HG03575 (cell line): Measurements from ENCODE around the gene PPARA.
"Not testable (repeated sequence)": the region's sequence is repeated elsewhere in the genome, so short reads cannot be mapped to it uniquely, and the experiment has no call there.

Source experiments
- ATAC-seq: cut with Tn5 transposase; IDR thresholded peaks from one replicate; pipeline ENCODE4 v1.9.1; 2021; ENCODE audit not compliant: unreplicated experiment, insufficient number of reproducible peaks, low FRiP score; ENCODE audit errors: extremely low read depth

The PPARA gene

DNA sequence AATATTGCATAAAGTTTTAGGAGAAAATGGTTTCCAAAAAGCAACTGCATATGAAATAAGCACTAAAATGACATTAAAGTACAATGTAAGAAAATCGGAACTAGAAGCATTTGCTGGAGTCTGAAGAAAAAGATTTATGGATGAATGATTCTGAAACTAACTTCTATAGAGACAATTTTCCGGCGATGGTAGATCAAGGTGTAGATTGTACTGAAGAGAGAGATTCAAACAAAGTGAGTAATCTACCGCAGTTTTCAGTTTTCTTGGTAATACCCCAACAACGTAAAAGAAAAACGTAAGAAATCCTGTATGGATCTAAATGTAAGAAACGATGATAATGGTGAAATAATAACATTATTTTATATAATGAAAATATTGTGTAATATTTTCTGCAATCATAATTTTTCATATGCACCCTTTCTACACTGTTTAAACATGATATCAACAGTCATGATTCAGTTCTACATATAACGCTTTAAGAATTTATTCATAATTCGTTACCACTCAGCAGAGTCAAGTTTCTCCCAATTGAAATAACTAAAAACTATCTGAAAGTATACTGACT lies 101.6 kb downstream of the PPARA start:
- ATAC-seq, result no peak

DNA sequence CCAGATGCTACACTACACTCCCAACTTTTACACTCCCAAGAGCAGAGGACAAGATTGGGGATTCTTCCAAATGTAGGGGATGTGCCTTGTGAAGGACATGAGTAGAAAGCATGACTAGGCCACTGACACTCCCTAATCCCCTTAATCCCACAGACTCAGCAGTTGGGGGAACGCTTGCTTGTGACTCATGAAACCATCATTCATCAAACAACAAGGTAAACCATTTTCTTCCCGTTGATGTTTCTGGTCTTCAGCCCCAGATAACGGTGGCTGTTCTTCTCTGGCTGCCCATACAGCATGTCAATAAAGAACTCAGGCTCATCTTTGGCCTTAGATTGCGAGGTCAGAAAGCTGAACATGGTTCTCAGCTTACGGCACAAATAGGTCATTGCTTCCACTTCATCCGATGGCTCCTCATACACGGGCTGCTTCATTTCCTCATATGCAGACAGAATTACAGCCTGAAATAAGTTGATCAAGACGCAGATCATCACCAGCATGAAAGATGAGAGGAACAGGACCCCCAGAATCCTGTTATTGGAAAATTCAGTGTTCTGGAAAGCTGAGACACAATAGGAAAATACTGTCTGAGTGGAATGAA lies 106.1 kb downstream of the PPARA start:
- no peak for ATAC-seq

DNA sequence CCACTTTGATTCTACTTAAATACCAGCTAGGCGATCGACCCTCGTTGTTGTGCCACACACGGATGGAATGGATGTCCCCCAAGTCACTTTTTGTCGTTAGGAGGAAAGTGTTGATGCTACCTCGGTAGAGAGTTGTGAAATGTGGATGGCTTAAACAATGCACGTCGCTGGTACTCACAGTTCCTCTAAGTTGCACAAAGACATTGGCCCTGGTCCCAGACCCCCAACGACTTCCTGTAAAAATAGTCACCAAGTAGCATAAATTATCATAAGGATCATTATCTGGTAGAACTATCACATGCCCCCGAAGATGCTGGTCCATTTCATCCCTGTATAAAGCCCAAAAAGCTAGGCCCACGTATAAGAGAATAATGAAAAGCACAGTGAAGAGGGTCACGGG lies 109.0 kb downstream of the PPARA start:
- no peak for ATAC-seq

DNA sequence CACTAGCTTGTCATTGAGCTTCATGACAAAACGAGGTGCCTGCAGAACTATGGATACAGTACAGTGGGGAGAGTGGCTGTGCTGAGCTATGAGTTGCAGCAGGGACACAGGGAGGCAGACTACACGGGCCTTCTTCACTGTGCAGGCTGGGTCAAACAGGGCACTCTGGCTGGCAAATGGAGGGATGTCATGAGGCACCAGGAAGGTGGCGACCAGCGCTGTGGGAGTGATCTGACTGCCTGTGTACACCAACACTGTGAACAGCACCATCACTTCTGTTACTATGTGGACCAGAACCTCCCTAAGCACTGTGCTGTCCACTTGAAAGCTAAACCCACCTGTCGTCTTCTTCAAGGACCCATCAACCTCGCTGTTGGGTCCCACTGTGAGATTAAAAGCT lies 109.7 kb downstream of the PPARA start:
- ATAC-seq, result no peak

DNA sequence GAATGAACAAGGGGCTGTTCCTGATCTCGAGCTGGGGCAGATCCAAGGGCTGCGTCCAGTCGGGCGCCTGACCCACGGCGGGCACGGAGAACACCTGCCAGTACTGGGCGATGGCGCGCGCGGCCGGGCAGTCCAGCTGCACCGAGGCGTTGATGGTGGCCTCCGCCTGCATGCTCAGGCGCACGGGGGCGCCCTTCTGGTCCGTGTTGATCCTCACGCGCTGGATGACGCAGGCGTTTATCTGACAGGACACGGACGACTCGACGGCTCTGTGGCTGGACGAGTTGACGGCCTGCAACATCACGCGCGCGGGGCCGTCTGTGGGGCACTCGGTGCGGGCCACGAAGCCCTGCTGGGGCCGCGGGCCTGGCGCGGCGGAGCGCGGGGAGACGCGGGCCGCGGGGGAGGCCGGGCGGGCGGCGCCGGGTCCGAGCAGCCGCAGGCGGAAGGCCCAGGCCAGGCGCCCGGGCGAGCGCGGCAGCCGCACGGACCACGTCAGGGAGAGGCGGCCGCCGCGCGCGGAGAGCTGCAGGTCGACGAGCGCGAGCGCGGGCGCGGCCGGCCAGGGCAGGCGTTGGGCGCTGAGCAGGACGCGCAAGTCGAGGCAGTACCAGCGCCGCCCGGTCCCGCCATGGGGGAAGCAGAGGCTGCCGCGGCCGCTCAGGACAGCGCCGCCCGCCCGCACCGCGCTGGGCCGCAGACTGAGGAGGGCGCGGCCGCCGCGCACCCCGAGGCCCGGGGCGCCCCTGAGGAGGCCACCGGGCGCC lies 112.3 kb downstream of the PPARA start:
- no peak for ATAC-seq

DNA sequence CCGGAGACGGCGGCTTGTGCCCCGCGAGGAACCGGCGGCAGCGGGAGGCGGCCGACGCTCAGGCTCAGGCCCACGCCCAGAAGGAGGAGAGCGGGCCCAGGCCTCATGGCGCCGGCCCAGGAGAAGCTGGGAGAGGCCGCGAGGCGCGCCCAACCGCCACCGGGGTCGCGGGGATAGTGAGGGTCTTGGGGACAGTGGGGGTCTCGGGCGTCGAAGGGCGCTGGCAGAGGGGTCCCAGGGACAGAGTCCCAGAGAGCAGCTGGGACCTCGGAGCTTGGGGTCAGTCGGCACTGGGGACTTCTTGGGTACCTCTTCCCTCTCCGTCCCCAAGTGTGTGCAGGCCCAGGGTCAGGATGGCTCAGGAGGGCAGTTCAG lies 112.9 kb downstream of the PPARA start, which contains the start of gene PKDREJ:
Gene PKDREJ, minus strand, starts transcription at position 128 of the 375 bp plus-strand sequence. Its CDS starts 21 bp downstream, at position 107.
- no peak for ATAC-seq

DNA sequence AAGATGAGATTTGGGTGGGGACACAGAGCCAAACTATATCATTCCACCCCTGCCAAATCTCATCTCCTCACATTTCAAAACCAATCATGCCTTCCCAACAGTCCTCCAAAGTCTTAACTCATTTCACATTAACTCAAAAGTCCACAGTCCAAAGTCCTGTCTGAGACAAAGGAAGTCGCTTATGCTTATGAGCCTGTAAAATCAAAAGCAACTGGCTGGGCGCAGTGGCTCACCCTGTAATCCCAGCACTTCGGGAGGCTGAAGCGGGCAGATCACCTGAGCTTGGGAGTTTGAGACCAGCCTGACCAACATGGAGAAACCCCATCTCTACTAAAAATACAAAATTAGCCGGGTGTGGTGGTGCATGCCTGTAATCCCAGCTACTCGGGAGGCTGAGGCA lies 114.2 kb downstream of the PPARA start:
- ATAC-seq, result not testable (repeated sequence)

DNA sequence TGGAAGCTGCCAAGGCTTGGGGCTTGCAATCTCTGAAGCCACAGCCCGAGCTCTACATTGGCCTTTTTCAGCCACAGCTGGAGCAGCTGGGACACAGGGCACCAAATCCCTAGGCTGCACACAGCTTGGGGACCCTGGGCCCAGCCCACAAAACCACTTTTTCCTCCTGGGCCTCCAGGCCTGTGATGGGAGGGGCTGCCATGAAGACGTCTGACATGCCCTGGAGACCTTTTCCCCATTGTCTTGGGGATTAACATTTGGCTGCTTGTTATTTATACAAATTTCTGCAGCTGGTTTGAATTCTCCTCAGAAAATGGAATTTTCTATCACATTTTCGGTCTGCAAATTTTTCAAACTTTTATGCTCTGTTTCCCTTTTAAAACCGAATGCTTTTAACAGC lies 115.3 kb downstream of the PPARA start:
- ATAC-seq, result not testable (repeated sequence)

DNA sequence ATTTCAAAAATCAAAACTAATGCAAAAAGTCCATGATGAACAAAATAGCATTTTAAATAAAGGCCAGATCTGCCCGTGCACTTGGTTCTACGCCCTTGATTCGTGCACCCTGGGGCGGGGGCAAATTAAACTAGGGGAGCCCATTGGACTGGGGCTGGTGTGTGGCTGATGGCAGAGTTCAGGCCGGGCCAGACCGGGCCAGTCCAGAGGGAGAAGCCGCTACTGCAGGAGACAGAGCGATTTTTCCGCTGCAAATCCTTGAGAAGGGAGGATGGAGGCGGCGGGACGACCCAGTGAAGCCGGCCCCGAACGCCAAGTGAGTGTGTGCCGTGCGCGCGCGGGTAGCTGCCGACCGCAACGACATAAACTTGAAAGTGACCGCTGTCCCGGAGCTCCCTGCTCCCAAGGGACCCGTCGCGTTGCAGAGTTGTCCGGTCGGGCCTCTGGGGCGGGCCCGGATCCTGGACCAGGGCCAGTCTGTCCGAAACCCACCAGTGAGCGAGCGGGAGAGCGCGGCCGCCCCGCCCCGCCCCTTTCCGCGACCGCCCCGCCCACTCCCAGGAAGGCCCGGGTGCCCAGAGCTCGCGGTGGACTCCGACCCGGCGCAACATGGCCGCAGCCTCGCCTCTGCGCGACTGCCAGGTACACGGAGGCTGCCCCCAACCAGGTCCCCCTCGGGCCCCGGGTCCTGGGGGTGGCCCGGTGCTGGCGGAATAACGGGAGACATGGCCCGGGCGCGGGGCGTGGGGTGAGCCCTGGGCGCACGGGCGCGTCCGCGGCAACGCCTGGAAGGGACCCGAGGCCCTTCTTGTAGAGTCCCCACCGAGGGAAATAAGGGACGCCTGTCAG lies 117.3 kb downstream of the PPARA start, which contains the start of gene TTC38:
Gene TTC38, plus strand, starts transcription at position 578 of the 849 bp plus-strand sequence. Its CDS starts 32 bp downstream, at position 610.
- no peak for ATAC-seq

DNA sequence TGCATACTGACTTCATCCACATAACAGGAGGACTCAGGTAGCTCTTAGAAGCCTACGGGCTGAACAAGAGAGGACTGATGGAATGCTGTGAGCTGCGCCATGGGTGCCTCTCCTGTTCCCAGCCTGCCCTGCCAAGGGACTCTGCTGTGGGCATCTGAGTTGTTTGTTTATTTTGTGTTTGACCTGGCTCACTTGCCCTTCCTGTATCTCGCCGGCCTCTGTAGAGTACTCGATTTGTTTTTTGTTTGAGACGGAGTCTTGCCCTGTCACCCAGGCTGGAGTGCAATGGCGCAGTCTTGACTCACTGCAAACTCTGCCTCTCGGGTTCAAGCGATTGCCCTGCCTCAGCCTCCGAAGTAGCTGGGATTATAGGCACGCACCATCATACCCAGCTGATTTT lies 119.2 kb downstream of the PPARA start:
- no peak for ATAC-seq

DNA sequence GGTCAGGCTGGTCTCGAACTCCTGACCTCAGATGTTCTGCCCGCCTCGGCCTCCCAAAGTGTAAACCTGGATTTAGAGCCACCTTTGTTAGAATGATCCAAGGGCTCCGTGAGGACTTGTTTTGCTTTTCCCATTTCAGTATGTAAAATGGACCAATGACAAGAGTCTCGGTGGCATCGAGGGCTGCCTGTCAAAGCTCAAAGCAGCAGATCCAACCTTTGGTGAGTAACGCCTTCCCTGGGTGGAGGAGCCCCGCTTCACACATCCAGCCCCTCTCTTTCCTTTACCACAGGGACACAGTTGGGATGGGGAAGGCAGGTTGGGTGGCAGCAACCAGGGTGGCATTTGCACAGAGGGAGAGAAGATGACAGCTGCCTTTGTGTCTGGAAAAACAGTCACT lies 121.9 kb downstream of the PPARA start:
- no peak for ATAC-seq

DNA sequence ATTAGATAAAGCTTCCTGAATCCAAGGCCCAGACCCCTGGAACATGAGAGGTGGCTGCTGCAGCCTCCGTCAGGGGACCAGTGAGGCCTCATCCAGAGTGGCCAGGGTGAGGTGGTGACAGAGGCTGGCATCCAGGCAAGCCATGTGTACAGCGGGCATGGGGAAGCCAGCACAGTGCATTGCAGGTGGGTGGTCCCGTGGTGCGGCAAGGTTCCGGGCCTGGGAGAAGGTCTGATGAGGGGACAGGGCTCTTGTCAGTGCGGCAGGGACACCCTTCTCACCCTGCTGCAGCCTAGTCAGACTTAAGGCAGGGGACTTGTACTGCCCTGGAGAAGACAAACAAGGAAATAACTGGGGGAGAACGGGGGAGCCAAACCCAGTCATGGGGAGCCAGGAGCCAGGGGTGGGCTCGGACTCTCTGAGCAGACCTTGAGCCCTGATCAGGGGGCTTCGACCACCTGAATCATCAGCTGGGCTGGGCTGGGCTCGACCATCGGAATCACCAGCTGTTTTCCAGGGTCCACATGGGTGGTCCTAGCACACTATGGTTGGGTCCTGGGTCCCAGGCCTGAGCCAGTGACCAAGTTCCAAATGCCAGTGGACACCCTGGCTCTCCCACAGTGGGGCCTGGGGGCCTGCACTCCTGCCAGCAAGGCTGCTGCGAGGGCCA lies 122.6 kb downstream of the PPARA start:
- ATAC-seq, result no peak

DNA sequence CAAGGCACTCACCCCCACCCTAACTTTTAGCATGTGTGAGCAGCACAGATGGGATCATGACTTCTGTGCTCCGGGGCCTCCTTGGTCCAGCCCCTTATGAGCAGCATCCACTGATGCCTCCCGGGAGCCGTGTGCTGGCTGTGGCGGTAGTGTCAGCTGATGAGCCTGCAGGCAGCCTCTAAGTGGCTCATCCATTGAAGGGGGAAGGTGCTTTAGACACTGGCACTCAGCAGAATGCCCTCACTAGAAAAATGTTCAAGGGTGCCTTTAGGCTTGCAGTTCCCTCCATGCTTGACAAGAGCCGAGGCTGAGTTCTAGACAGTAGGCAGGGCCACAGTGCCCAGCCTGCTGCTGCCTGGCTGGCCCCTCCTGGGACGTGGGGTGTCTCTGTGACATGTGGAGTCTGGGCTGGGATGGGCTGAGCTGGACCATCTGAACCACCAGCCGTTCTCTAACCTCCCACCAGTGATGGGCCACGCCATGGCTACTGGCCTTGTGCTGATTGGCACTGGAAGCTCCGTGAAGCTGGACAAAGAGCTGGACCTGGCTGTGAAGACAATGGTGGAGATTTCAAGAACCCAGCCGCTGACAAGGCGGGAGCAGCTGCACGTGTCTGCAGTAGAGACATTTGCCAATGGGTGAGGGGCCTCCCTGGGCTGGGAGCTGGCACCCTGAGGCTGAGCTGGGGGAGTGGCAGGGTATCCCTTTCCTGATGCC lies 123.3 kb downstream of the PPARA start:
- no peak for ATAC-seq

DNA sequence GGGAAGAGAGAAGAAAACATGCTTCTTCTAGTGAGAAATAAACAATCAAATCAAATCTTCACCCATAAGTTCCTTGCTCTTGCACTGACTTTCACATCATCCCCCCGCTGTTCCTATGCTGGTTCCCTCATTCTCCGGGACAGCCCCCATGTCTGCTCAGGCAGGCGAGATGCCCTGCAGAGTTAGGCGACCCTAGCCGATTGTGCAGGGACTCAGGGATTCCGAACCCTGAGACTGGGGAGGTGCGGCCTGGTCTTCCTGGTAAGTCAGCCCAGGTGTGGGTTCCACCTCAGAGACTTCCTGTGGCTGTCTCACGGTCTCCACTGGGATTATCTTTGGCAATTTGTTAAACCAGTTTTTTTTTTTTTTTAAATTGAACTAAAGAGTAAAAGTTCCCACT lies 124.1 kb downstream of the PPARA start:
- no peak for ATAC-seq

DNA sequence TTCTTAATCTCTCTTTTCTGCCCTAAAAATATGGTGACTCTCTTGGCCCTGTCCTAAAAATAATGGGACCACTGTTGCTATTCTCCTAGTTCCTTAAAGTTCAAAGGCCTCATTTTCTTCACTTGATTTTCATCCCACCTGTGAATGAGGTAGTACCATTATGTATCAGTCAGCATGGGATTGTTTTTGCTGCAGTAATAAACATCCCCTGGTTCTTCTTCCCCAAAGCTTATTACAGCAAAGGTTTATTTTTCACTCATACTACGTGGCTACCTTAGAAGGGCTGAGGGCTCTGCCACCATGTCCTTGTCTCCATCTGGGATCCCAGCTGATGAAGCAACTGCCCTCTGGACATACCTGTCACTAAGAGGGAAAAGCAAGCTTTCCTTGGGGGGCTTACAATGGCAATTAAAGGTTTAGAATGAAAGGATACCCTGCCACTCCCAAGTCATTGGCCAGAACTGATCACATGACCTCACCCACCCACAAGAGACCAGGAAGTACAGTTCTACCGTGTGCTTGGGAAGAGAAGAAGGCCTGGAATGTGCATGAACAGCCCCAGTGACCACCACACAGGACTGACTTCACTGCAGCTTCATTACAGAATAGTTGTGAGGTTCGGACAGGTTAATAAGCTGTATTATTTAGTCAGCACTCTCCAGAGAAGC lies 125.3 kb downstream of the PPARA start:
- no peak for ATAC-seq

DNA sequence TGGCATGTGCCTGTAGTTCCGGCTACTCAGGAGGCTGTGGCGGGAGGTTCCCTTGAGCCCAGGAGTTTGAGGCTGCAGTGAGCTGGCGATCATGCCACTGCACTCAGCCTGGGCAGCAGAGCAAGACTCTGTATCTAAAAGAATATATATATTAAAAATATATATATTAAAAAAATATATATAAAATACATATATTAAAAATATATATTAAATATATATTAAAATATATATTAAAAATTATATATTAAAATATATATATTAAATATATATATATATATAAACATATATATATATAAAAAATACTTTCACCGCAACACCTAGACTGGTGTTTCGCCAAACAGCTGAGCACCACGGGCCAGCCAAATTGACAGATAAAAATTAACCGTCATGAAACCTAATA lies 126.2 kb downstream of the PPARA start:
- no peak for ATAC-seq

DNA sequence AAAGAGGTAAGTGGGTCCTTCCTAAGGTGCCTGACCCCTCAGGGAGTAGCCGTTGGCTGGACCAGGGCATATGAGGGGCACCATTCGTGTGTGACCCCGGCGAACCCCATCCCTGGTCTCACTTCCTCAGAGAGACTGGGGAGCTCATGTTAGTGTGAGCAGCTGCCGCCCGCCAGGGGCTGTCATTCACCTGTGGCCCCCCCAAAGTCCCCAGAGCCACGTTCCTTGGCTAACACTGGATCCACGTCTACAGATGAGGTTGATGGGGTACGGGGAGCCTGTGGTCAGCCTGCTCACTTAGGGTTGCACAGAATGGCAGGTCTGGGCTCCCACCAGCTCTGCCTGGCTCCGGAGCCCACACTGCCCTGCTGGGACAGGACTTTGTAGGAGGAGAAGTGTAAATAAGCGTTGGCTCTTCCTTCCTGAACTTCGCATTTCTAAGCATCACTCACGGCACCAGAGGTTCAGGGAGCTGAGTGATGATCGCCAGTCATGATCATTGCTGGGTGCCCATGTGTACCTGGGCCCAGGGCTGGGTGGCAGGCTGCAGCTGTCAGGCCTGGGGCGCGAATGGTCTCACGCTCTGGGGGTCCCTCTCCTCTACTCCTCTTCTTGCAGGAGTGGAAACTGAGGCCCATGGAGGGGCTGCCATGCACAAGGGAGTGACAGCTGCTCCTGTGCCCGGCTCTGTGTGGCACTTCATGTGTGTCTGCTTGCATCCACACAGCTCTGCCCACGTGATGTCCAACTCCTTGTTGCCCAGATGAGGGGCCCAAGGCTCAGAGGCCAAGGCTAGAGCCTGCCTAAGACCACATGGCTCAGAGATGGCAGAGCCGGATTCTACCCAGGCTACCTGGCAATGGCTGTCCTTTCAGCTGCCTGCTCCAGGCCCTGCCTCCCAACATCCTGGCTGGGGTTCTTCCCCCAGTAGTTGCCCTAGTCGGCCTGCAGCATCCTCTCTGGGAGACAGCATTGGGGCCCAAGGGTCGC lies 128.6 kb downstream of the PPARA start:
- ATAC-seq, result no peak
